HCEC 1CT (cell line): ENCODE results near the gene HOXC13.

Source experiments
- DNase-seq: peaks from one replicate; pipeline ENCODE4 v3.0.0-alpha.2; 2017

Gene HOXC13

DNA sequence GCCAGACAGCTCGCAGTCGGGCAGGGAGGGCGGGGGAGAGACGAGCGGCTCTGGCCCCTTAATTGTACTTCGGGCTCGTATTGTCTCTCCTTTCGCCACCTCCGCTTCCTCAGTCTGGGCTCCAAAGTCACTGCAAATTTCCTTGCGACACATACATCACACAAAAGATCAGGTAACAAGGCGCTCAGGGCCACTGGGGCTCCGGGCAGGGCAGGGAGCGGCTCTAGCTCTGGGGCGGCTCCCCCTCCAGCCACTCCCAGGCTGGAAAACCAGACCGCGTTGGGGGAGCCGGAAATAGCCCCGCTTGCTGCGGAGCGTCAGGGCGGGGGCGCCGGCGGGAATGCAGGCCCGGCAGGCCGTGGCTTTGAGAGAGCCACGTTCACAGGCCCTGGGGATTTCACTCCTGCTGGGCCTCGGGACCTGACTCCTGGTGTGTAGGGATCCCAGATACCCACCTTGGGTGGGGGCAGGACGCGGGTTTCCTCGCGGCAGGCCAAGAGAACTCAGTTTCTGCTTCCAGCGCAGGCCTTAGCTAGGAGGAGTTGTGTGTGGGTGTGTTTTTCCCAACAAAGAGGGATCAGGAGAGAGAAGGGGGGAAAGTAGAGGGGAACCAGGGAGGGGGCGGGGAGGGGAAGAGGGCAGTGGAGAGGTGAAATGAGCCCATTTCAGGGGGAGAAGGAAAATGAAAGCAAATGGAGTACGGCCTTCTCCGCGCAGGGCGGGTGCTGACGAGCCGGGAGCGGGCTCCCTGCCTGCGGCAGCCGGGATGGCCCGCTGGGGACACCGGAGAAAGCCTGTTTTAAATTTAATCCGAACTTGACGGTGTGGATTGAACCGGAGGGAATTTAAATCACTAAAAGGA lies 57.0 kb downstream of the HOXC13 start:
- peak; percentile 62 for DNase-seq
